ENCODE data around the gene CORIN.

DNA sequence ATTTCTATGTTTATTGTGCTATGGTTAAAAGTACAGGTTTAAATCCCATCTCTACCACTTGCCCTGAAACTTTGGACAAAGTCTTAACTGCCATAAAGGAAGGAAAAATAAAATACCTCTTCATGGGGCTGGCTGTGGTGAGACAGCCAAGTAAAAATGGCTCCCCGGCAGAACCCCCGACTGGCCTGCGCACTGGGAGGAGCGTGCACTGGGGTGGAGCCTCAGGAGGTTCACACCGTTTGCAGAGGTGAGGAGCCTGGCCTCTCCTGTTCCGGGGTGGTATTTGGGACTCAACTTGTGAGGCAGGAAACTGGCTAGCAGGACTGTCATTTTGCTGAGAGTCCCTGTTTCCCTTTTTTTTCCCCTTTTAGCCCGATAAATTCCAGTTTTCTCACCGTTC, 47.8 kb downstream of the CORIN start:
- TF ChIP-seq, protein P1, sequence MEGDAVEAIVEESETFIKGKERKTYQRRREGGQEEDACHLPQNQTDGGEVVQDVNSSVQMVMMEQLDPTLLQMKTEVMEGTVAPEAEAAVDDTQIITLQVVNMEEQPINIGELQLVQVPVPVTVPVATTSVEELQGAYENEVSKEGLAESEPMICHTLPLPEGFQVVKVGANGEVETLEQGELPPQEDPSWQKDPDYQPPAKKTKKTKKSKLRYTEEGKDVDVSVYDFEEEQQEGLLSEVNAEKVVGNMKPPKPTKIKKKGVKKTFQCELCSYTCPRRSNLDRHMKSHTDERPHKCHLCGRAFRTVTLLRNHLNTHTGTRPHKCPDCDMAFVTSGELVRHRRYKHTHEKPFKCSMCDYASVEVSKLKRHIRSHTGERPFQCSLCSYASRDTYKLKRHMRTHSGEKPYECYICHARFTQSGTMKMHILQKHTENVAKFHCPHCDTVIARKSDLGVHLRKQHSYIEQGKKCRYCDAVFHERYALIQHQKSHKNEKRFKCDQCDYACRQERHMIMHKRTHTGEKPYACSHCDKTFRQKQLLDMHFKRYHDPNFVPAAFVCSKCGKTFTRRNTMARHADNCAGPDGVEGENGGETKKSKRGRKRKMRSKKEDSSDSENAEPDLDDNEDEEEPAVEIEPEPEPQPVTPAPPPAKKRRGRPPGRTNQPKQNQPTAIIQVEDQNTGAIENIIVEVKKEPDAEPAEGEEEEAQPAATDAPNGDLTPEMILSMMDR (conservative IDR thresholded peaks at IDR 0.05; ENCODE audit: low read depth in 2 of 2): no peak
- TF ChIP-seq CREB1 (CRISPR knock-in tag; IDR thresholded peaks at IDR 0.05; ENCODE audit: low read depth) (no peak), EZH2phosphoT487 (IDR thresholded peaks at IDR 0.05; ENCODE audit: unreplicated experiment) (no peak), POLR2AphosphoS5 (IDR thresholded peaks at IDR 0.05; ENCODE audit: low read depth) (no peak), EZH2 (IDR thresholded peaks at IDR 0.05; ENCODE audit: low read depth, unreplicated experiment) (no peak), STAT1 (IDR thresholded peaks at IDR 0.05; ENCODE audit: unreplicated experiment) (no peak), ZNF331 (CRISPR knock-in tag; IDR thresholded peaks at IDR 0.05; ENCODE audit: low read depth) (no peak), ZNF114 (CRISPR knock-in tag; IDR thresholded peaks at IDR 0.05) (no peak)
- TF ChIP-seq, protein P2, sequence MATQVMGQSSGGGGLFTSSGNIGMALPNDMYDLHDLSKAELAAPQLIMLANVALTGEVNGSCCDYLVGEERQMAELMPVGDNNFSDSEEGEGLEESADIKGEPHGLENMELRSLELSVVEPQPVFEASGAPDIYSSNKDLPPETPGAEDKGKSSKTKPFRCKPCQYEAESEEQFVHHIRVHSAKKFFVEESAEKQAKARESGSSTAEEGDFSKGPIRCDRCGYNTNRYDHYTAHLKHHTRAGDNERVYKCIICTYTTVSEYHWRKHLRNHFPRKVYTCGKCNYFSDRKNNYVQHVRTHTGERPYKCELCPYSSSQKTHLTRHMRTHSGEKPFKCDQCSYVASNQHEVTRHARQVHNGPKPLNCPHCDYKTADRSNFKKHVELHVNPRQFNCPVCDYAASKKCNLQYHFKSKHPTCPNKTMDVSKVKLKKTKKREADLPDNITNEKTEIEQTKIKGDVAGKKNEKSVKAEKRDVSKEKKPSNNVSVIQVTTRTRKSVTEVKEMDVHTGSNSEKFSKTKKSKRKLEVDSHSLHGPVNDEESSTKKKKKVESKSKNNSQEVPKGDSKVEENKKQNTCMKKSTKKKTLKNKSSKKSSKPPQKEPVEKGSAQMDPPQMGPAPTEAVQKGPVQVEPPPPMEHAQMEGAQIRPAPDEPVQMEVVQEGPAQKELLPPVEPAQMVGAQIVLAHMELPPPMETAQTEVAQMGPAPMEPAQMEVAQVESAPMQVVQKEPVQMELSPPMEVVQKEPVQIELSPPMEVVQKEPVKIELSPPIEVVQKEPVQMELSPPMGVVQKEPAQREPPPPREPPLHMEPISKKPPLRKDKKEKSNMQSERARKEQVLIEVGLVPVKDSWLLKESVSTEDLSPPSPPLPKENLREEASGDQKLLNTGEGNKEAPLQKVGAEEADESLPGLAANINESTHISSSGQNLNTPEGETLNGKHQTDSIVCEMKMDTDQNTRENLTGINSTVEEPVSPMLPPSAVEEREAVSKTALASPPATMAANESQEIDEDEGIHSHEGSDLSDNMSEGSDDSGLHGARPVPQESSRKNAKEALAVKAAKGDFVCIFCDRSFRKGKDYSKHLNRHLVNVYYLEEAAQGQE (IDR thresholded peaks at IDR 0.05; ENCODE audit: unreplicated experiment): no peak
- TF ChIP-seq, protein P3, sequence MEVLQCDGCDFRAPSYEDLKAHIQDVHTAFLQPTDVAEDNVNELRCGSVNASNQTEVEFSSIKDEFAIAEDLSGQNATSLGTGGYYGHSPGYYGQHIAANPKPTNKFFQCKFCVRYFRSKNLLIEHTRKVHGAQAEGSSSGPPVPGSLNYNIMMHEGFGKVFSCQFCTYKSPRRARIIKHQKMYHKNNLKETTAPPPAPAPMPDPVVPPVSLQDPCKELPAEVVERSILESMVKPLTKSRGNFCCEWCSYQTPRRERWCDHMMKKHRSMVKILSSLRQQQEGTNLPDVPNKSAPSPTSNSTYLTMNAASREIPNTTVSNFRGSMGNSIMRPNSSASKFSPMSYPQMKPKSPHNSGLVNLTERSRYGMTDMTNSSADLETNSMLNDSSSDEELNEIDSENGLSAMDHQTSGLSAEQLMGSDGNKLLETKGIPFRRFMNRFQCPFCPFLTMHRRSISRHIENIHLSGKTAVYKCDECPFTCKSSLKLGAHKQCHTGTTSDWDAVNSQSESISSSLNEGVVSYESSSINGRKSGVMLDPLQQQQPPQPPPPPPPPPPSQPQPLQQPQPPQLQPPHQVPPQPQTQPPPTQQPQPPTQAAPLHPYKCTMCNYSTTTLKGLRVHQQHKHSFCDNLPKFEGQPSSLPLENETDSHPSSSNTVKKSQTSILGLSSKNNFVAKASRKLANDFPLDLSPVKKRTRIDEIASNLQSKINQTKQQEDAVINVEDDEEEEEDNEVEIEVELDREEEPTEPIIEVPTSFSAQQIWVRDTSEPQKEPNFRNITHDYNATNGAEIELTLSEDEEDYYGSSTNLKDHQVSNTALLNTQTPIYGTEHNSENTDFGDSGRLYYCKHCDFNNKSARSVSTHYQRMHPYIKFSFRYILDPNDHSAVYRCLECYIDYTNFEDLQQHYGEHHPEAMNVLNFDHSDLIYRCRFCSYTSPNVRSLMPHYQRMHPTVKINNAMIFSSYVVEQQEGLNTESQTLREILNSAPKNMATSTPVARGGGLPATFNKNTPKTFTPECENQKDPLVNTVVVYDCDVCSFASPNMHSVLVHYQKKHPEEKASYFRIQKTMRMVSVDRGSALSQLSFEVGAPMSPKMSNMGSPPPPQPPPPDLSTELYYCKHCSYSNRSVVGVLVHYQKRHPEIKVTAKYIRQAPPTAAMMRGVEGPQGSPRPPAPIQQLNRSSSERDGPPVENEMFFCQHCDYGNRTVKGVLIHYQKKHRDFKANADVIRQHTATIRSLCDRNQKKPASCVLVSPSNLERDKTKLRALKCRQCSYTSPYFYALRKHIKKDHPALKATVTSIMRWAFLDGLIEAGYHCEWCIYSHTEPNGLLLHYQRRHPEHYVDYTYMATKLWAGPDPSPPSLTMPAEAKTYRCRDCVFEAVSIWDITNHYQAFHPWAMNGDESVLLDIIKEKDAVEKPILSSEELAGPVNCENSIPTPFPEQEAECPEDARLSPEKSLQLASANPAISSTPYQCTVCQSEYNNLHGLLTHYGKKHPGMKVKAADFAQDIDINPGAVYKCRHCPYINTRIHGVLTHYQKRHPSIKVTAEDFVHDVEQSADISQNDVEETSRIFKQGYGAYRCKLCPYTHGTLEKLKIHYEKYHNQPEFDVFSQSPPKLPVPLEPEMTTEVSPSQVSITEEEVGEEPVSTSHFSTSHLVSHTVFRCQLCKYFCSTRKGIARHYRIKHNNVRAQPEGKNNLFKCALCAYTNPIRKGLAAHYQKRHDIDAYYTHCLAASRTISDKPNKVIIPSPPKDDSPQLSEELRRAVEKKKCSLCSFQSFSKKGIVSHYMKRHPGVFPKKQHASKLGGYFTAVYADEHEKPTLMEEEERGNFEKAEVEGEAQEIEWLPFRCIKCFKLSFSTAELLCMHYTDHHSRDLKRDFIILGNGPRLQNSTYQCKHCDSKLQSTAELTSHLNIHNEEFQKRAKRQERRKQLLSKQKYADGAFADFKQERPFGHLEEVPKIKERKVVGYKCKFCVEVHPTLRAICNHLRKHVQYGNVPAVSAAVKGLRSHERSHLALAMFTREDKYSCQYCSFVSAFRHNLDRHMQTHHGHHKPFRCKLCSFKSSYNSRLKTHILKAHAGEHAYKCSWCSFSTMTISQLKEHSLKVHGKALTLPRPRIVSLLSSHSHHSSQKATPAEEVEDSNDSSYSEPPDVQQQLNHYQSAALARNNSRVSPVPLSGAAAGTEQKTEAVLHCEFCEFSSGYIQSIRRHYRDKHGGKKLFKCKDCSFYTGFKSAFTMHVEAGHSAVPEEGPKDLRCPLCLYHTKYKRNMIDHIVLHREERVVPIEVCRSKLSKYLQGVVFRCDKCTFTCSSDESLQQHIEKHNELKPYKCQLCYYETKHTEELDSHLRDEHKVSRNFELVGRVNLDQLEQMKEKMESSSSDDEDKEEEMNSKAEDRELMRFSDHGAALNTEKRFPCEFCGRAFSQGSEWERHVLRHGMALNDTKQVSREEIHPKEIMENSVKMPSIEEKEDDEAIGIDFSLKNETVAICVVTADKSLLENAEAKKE (CRISPR knock-in tag; IDR thresholded peaks at IDR 0.05): no peak

Data from GM23338 (cell line).